Prostate gland (tissue), 2 donors: ENCODE data around the gene MRFAP1. TPM values are rescaled to one million over a fixed set of nuclear protein-coding genes. Genes with fewer than 3 reads are reported as not detected.
"Not testable (repeated sequence)": the region's sequence is repeated elsewhere in the genome, so short reads cannot be mapped to it uniquely, and the experiment has no call there.

ENCODE experiments used
- DNase-seq: peaks from one replicate; pipeline ENCODE4 v3.0.0-alpha.2; 2019; ENCODE audit warnings: low spot score
- H3K27ac ChIP-seq, 2 donors: fragments of 200-600 bp; sonication (generic); 2 replicates each; pipeline ENCODE4 v1.5.1; 2017 to 2019
- H3K27me3 ChIP-seq: fragments of 200-600 bp; sonication (generic); replicated peaks from 2 replicates; pipeline ENCODE4 v1.5.1; 2019; ENCODE audit not compliant: insufficient read depth
- H3K36me3 ChIP-seq, 2 donors: fragments of 200-600 bp; sonication (generic); 1 replicate in 1 of 2; 2 replicates in 1 of 2; pipeline versions ENCODE4 v1.5.1 to v1.8.1; 2017 to 2019
- H3K4me1 ChIP-seq: fragments of 200-600 bp; sonication (generic); replicated peaks from 2 replicates; pipeline ENCODE4 v1.5.1; 2019
- H3K4me3 ChIP-seq, 2 donors: fragments of 200-600 bp; sonication (generic); 2 replicates each; pipeline ENCODE4 v1.5.1; 2017 to 2019
- H3K9me3 ChIP-seq: fragments of 200-600 bp; sonication (generic); 2 replicates; pipeline ENCODE4 v1.5.1; 2017
- CTCF ChIP-seq, 4 experiments: fragments of 200-600 bp in 2 of 4; fragments of 450-650 bp in 2 of 4; sonication (generic) in 2 of 4; IDR thresholded peaks; 1 replicate in 3 of 4; 2 replicates in 1 of 4; pipeline ENCODE4 v1.5.1; 2016 to 2019; ENCODE audit warnings: antibody characterized with exemption in 4 of 4, mild to moderate bottlenecking in 2 of 4, moderate library complexity in 2 of 4
- POLR2A ChIP-seq: fragments of 450-650 bp; IDR thresholded peaks from one replicate; pipeline ENCODE4 v1.6.1; 2016; ENCODE audit warnings: antibody characterized with exemption, mild to moderate bottlenecking
- POLR2AphosphoS5 ChIP-seq: sonication (generic); formaldehyde crosslinking; IDR thresholded peaks from one replicate; pipeline ENCODE4 v1.6.1; 2017; ENCODE audit warnings: antibody characterized with exemption
- WGBS: methylation state at CpG from one replicate; pipeline ENCODE4 v1.1.5; 2018; 5-methylcytosine and 5-hydroxymethylcytosine counted together
- intact Hi-C: fragments of 100-400 bp; cut with DNase I; formaldehyde crosslinking; loops from one replicate; pipeline ENCODE4 v1.14.2; 2022
- total RNA-seq, 2 donors: library from RNA; depleted of rRNA; stranded (reverse); fragments of >200 nt; gene quantifications; one replicate each; pipeline ENCODE4 v1.1.0, GENCODE V29; 2016

MRFAP1 gene
- total RNA-seq, 2 donors from 2014 or later, result 256 to 298 TPM

DNA sequence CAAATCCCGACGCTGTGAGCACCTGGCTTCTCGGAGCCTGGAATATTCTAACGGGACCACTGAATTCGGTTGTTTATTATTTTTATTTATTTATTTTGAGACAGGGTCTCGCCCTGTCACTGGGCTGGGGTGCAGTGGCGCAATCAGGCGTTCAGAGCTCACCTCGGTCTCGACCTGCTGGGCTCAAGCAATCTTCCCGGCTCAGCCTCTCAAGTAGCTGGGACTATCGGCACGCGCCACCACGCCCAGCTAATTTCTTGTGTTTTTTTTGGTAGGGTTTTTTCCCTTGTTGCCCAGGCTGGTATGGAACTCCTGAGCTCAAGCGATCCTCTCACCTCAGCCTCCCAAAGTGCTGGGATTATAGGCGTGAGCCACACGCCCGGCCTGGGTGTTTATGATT, 31.6 kb downstream of the MRFAP1 start:
- H3K4me3 ChIP-seq, result no peak overlapping the region
- whole genome bisulfite sequencing, result 97% methylated on average over 19 of the region's 19 CpGs
- intact Hi-C loops, result loop anchor here (5.0 kb wide), 1 partner anchor 35 kb away; the partner anchor contains the start of gene MRFAP1L1
- no peaks in the 10 kb centered on the region for H3K9me3 ChIP-seq
- no peaks in the 10 kb centered on the region for H3K36me3 ChIP-seq
- H3K4me1 ChIP-seq, result peaks cover 22% of the 10 kb centered on the region
- DNase-seq, result no peak
- H3K27ac ChIP-seq, result no peak overlapping the region
- H3K27me3 ChIP-seq, result no peaks in the 10 kb centered on the region
- TF ChIP-seq POLR2A (no peak), POLR2AphosphoS5 (no peak), CTCF (IDR thresholded peaks at IDR 0.05) (no peak)

DNA sequence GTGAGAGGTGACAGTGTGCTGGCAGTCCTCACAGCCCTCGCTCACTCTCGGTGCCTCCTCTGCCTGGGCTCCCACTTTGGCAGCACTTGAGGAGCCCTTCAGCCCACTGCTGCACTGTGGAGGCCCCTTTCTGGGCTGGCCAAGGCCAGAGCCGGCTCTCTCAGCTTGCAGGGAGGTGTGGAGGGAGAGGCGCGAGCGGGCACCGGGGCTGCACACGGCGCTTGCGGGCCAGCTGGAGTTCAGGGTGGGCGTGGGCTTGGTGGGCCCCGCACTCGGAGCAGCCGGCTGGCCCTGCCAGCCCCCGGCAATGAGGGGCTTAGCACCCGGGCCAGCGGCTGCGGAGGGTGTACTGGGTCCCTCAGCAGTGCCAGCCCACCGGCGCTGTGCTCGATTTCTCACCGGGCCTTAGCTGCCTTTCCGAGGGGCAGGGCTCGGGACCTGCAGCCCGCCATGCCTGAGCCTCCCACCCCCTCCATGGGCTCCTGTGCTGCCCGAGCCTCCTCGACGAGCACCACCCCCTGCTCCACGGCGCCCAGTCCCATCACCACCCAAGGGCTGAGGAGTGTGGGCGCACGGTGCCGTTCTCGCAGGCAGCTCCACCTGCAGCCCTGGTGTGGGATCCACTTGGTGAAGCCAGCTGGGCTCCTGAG, 32.2 kb downstream of the MRFAP1 start:
- not testable (repeated sequence) for H3K27me3 ChIP-seq, H3K9me3 ChIP-seq, DNase-seq, H3K36me3 ChIP-seq, H3K4me3 ChIP-seq
- H3K4me1 ChIP-seq, result peaks cover 22% of the 10 kb centered on the region
- intact Hi-C loops, result loop anchor here (5.0 kb wide), 1 partner anchor 35 kb away; the partner anchor contains the start of gene MRFAP1L1
- 97% methylated on average over 34 of the region's 34 CpGs for WGBS
- peak overlapping the region in 1 of 2 donors; percentile 86 for H3K27ac ChIP-seq

GRCh38 chr4:6673191-6673659, 32.7 kb downstream of the MRFAP1 start:
- intact Hi-C loops, result loop anchor here (5.0 kb wide), 1 partner anchor 34 kb away; the partner anchor contains the start of gene MRFAP1L1
- not testable (repeated sequence) for H3K27me3 ChIP-seq, H3K9me3 ChIP-seq, DNase-seq, H3K36me3 ChIP-seq
- WGBS, result 18% methylated on average over 14 of the region's 14 CpGs
- Histone ChIP-seq H3K27ac (peak overlapping the region; percentile 85 to 86), H3K4me1 (peaks cover 22% of the 10 kb centered on the region), H3K4me3 (peak overlapping the region; percentile 49 to 76)

DNA sequence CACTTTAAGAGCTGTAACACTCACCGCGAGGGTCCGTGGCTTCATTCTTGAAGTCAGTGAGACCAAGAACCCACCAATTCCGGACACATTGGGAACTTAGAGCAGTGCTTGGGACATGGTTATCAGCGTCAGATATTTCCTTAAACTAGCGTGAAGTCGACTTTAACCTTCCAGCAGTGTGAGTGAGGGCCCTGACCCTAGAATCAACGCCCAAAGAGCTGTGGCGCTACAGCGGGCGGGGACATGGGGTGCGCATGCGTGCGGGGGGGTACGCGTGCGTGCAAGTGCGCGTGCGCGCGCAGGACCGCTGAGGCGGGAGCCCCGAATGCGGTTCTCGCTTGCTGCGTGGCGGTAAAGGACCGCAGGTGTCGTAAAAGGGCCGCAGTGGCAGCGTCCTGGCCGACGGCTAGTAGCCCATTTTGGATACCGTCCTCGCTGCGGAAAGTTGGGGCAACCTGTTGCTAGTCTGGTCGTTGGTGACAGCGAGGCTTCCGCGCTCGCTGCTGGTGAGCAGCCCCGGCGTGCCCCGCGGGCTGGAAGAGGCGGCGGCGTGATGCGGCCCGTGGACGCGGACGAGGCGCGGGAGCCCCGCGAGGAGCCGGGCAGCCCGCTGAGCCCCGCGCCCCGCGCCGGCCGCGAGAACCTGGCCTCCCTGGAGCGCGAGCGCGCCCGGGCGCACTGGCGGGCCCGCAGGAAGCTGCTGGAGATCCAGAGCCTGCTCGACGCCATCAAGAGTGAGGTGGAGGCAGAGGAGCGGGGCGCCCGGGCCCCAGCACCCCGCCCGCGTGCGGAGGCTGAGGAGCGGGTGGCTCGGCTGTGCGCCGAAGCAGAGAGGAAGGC, 33.4 kb downstream of the MRFAP1 start:
- Histone ChIP-seq H3K27ac (peak overlapping the region; percentile 85 to 86), H3K36me3 (no peaks in the 10 kb centered on the region), H3K9me3 (no peaks in the 10 kb centered on the region), H3K4me3 (peak overlapping the region; percentile 49 to 76), H3K4me1 (peaks cover 22% of the 10 kb centered on the region), H3K27me3 (no peaks in the 10 kb centered on the region)
- intact Hi-C loops, result loop anchor here (5.0 kb wide), 1 partner anchor 33 kb away; the partner anchor contains the start of gene MRFAP1L1
- peak; percentile 93 for DNase-seq
- TF ChIP-seq POLR2A (peak; percentile 81), POLR2AphosphoS5 (peak; percentile 97), CTCF (IDR thresholded peaks at IDR 0.05) (peak in 3 of 4 experiments; percentile 15 to 54 (median 29))
- WGBS, result 0% methylated on average over 51 of the region's 89 CpGs

DNA sequence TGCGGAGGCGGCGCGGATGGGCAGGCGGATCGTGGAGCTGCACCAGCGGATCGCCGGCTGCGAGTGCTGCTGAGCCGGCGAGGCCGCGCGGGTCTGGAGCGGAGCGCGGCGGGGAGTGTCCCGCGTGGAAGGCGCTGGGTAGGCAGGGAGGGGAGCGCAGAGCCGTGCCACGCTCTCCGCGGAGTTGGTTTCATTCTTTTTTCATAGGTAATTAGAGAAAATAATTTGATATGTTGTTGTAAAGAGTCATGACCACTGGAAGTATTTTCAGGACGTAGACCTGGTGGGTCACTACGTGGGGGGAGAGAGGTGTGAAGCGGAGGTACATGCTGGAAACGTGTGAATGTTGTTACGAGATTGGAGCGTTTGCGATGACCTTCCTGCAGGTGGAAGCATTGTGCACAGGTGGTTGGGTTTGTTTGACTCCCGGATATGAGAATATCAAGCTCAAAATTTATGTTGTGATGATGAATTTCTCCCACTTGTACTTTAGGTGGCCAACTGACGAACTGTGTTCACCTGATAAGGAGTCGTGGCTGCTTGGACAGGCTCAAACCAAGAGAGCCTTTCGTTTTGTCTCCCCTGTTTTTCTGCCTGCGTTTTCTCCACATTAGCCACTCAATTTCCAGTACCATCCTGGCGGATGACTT, 34.1 kb downstream of the MRFAP1 start:
- Histone ChIP-seq H3K4me1 (peaks cover 22% of the 10 kb centered on the region), H3K36me3 (no peaks in the 10 kb centered on the region), H3K9me3 (no peaks in the 10 kb centered on the region), H3K27me3 (no peaks in the 10 kb centered on the region), H3K4me3 (peak overlapping the region; percentile 49 to 76), H3K27ac (peak overlapping the region; percentile 85 to 86)
- intact Hi-C loops, result loop anchor here (5.0 kb wide), 1 partner anchor 33 kb away; the partner anchor contains the start of gene MRFAP1L1
- DNase-seq, result peak; percentile 63
- peak in 3 of 4 experiments; percentile 42 to 69 (median 61) for TF ChIP-seq CTCF (IDR thresholded peaks at IDR 0.05)
- TF ChIP-seq POLR2AphosphoS5, result peak; percentile 51
- TF ChIP-seq POLR2A, result no peak
- WGBS, result 4% methylated on average over 40 of the region's 40 CpGs
